Renal cortex interstitium (tissue), 11 donors: ENCODE results near the gene PARP11. TPM values are rescaled to one million over a fixed set of nuclear protein-coding genes. Genes with fewer than 3 reads are reported as not detected.
"Not testable (repeated sequence)": the region's sequence is repeated elsewhere in the genome, so short reads cannot be mapped to it uniquely, and the experiment has no call there.

Source experiments
- DNase-seq, 11 donors: peaks; one replicate each; pipeline ENCODE4 v3.0.0-alpha.2; 2013; ENCODE audit warnings: low read depth in 9 of 11, low spot score in 4 of 11; ENCODE audit errors: extremely low read depth in 1 of 11
- polyA plus RNA-seq, 3 donors: library from polyadenylated mRNA; unstranded; fragments of 120-200 nt; gene quantifications; one replicate each; pipeline ENCODE4 v1.2.1, GENCODE V29; 2013; ENCODE audit not compliant: insufficient read length in 3 of 3

Gene PARP11
- polyA plus RNA-seq, 3 donors = 17.9 to 20.8 (median 19.0) TPM

DNA sequence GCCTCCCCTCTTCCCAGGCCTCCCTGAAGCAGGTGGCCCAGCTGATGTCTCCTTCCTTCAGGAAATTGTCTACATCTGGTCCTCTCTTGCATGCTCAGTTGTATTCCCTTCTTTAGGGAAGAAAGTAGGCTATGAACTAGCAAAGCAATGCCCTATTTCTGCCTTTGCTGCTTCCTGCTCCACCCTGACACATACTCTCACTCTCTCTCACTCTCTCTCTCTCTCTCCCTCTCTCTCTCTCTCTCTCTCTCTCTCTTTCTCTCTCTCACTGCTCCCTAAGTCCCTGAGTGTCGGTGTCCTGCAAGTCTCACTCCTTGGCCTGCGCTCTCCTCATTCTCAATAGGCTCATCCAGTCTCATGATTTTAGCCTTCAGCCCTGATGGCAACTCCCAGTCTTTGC, 19.4 kb upstream of the PARP11 start:
- no peak for DNase-seq

DNA sequence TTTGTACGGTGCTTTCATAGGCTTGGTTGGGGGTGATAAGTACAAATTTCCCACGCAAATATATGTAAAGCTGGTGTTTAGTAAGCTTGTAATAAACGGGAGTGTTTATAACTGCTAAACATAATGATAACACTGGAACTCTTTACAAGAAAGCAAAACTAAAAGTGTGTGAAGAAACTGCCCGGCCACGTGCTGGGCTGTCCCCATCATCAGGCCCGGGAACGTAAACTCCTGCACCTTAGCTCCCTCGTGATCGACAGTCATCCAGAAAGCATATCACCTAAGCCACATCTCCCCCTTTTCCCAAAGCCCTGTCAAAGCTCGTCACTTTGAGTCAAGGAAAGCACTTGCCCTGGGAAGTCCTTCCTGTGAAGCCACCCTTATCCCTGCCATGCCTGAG, 18.0 kb upstream of the PARP11 start:
- DNase-seq = no peak

DNA sequence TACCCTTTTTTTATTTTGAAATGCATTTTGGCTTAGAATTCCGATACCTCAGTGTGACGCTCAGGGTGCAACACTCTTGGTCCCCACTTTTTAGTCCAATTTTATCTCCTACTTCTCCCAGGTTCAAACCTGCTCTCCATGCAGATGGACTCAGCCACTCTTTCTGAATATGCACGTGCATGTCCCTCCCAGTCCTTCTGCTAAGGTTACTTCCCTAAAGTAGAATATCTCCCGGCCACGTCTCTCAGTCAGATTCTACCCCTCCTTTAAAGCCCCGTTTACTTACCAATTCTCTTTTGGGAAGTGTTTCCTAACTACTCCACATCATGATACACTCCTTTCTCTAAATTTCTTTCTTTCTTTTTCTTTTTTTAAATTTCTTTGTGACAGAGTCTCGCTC, 15.5 kb upstream of the PARP11 start:
- DNase-seq = no peak

GRCh38 chr12:3885277-3886094, 12.3 kb upstream of the PARP11 start:
- peak in 6 of 11 donors; percentile 56 to 71 (median 66) for DNase-seq

DNA sequence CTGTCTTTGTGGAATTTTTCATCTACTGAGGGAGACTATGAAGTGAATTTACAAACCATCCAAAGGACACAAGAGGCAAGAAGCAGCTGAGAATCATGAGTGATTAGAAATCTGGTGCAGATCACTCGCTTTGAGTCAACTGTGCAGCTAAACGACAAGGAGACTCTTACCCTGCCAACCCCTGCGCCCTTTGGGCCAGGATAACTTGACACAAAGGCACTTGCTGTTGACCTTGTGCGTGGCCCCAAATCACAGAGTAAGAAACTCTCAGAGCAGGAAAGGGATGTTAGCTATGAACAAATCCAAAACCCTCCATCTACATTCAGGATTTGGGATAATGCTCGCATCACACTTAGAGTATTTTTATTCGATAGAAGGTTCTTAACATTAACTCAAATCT, 11.5 kb upstream of the PARP11 start:
- no peak for DNase-seq

DNA sequence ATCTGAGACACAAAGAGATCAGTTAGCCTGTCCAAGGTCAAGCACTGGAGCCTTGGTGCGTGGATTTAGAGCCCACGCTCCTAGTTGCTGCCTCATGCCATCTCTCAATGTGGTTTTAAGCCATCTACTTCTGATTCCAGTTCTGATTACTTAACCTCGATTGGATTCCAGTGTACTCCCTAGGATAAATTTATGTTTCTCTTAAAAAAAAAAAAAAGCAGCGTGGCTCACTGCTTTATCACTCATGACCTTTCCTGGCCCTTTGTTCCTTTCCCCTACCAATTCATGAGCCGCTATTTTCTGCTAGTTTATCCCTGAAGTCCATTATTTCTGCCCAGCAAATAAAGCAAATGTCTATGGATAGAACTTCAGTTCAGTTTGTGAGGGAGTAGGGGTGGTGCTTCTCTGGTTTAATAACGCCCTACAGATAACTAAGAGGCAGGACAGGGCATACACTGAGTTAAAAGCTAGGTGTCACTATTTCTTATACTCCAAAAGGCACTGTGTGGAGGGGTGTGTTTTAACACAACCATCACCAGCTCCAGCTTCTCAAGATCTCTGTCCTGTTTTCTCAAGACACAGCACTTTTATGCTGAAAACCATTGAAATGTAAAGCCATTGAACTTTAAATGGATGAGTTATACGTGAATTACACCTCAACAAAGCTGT, 9.8 kb upstream of the PARP11 start:
- peak in 2 of 11 donors; percentile 31 to 32 for DNase-seq

GRCh38 chr12:3882406-3882805, 9.2 kb upstream of the PARP11 start:
- no peak for DNase-seq

GRCh38 chr12:3881281-3881950, 8.2 kb upstream of the PARP11 start:
- no peak for DNase-seq

DNA sequence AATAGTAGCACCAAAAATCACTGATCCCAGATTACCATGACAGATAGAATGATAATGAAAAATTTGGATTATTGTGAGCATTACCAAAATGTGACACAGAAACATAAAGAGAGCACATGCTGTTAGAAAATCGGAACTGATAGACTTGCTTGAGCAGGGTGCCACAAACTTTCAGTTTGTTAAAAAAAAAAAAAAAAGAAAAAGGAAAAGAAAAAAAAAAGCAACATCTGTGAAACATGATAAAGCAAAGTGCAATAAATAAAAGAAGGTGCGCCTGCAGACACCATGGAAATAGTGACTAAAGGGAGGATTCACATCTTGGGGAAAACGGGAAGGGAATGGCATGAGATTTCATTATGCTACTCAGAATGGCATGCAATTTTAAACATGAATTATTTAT, 6.6 kb upstream of the PARP11 start:
- no peak for DNase-seq

- DNase-seq = no peak
These were observed 1.8 kb downstream of the PARP11 start for GRCh38 chr12:3871356-3871755.

DNA sequence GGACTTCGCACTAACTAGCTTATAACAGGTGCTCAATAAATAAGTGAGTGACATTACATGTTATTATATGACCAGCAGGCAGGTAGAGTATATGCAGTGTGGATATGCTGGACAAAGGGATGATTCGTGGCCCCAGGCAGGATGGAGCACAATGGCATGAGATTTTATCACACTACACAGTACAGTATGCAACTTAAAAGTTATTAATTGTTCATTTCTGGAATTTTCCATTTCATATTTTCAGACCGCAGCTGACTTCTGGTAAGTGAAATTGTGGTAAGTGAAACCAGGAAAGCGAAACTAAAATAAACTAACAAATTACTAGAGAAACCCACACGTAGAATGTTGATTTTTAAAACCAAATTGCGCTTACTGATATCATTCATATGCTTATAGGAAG, 3.3 kb downstream of the PARP11 start:
- no peak for DNase-seq

GRCh38 chr12:3869433-3869832, 3.8 kb downstream of the PARP11 start:
- DNase-seq = no peak

DNA sequence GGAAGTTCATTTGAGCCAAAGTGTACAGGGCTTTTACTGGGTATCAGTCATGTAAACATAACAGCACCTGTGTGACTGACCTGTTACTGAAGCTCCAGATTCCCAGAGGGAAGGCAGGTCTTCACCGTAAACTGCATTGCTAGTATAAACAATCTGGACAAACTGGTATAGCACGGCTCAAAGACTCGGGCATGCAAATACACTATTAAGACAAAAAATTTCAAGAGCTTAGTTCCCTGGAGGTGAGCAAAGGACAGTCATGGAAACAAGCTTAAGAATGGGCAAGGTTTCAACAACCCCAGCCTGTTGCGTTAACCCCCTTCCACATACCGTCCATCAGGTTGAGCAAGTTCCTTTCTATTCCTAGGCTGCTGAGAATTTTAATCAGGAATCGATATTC, 9.4 kb downstream of the PARP11 start:
- no peak for DNase-seq

GRCh38 chr12:3842517-3842916, 30.7 kb downstream of the PARP11 start:
- no peak for DNase-seq

DNA sequence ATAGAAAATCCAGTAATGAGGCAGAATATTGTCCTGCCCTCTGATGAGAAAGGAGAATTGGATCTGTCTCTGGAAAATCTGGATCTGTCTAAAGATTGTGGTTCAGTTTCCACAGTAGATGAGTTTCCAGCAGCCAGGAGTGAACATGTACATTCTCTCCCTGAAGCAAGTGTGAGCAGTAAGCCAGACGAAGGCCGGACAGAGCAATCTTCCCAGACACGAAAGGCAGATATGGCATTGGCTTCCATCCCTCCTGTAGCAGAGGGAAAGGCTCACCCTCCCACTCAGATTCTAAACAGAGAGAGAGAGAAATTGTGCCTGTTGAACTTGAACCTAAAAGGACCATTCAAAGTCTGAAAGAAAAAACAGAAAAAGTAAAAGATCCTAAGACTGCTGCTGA, 31.4 kb downstream of the PARP11 start:
- DNase-seq = no peak

GRCh38 chr12:3840833-3841232, 32.4 kb downstream of the PARP11 start:
- DNase-seq = not testable (repeated sequence)

DNA sequence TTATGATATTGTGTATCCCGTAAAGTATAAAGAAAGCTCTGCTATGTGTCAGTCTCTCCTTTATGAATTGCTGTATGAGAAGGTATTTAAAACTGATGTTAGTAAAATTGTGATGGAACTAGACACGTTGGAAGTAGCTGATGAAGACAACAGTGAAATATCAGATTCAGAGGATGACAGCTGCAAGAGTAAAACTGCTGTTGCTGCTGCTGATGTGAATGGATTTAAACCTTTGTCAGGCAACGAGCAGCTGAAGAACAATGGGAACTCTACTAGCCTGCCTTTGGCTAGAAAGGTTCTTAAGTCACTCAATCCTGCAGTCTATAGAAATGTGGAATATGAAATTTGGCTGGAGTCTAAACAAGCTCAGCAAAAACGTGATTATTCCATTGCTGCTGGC, 33.5 kb downstream of the PARP11 start:
- not testable (repeated sequence) for DNase-seq

- DNase-seq = peak in 3 of 11 donors; percentile 4 to 18 (median 8)
These were observed 34.3 kb downstream of the PARP11 start for GRCh38 chr12:3838701-3839548.

DNA sequence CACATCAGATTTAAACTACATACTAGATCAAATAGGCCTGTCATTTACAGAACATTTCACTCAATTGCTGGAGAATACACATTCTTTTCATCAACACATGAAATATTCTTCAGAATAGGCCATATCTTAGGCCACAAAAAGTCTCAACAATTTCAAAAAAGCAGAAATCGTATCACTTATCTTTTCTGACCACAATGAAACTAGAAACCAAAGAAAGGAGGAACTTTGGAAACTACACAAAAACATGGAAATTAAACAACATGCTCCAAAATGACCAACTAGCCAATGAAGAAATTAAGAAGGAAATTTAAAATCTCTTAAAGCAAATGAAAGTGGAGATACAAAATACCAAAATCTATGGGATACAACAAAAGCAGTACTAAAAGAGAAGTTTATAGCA, 35.1 kb downstream of the PARP11 start:
- DNase-seq = no peak
